Gastrocnemius medialis (tissue), 4 donors: ENCODE results near the gene TLL2. TPM values are rescaled to one million over a fixed set of nuclear protein-coding genes. Genes with fewer than 3 reads are reported as not detected.

Experiments
- ATAC-seq, 2 donors: fragments of 150-250 bp; one replicate each; pipeline ENCODE4 v1.9.1; 2016
- DNase-seq, 2 donors: peaks; one replicate each; pipeline ENCODE4 v3.0.0-alpha.2; 2019
- H3K27ac ChIP-seq, 4 donors: fragments of 200-600 bp; sonication (generic); 1 replicate in 1 of 4; 2 replicates in 3 of 4; pipeline ENCODE4 v1.5.1; 2016 to 2018; ENCODE audit warnings: mild to moderate bottlenecking in 2 of 4, moderate library complexity in 1 of 4
- H3K27me3 ChIP-seq, 3 donors: fragments of 200-600 bp; sonication (generic) in 2 of 3; 1 replicate in 1 of 3; 2 replicates in 2 of 3; pipeline versions ENCODE4 v1.5.1 to v1.6.0; 2016 to 2019; ENCODE audit warnings: mild to moderate bottlenecking in 1 of 3, moderate library complexity in 1 of 3
- H3K36me3 ChIP-seq, 2 donors: fragments of 200-600 bp; sonication (generic) in 1 of 2; one replicate each; pipeline ENCODE4 v1.5.1; 2017 to 2018
- H3K4me1 ChIP-seq, 2 donors: fragments of 200-600 bp; sonication (generic) in 1 of 2; one replicate each; pipeline ENCODE4 v1.5.1; 2016 to 2017; ENCODE audit warnings: mild to moderate bottlenecking in 2 of 2
- H3K4me3 ChIP-seq, 4 donors: fragments of 200-600 bp; sonication (generic) in 3 of 4; 1 replicate in 1 of 4; 2 replicates in 3 of 4; pipeline ENCODE4 v1.5.1; 2016 to 2019; ENCODE audit warnings: mild to moderate bottlenecking in 2 of 4
- H3K9me3 ChIP-seq, 3 donors: fragments of 200-600 bp; sonication (generic) in 2 of 3; 1 replicate in 1 of 3; 2 replicates in 2 of 3; pipeline ENCODE4 v1.5.1; 2016 to 2019
- POLR2A ChIP-seq, 2 donors: fragments of 450-650 bp; IDR thresholded peaks; one replicate each; pipeline ENCODE4 v1.6.1; 2017; ENCODE audit warnings: antibody characterized with exemption in 2 of 2, mild to moderate bottlenecking in 2 of 2, moderate library complexity in 2 of 2
- in situ Hi-C, 4 donors: fragments of 200-750 bp; cut with MboI; loops; one replicate each; pipeline versions ENCODE4 v1.15.0 to v1.8.0; 2017; ENCODE audit warnings: low sequenced_read_pairs in 4 of 4
- intact Hi-C: fragments of 100-400 bp; cut with DNase I; formaldehyde crosslinking; loops from one replicate; pipeline ENCODE4 v1.15.1; 2023; ENCODE audit warnings: low total_unique reads
- total RNA-seq, 4 donors: library from RNA; depleted of rRNA; stranded (reverse); fragments of >200 nt; gene quantifications; one replicate each; pipeline versions ENCODE4 v1.1.0 to v1.2.3, GENCODE V29; 2016
- TF ChIP-seq, protein P1 (sequence below), 5 experiments: fragments of 450-650 bp in 3 of 5; fragments of 200-600 bp in 2 of 5; sonication (generic) in 2 of 5; IDR thresholded peaks in 4 of 5; conservative IDR thresholded peaks in 1 of 5; 1 replicate in 4 of 5; 2 replicates in 1 of 5; pipeline ENCODE4 v1.5.1; 2016 to 2019; ENCODE audit warnings: antibody characterized with exemption in 5 of 5, mild to moderate bottlenecking in 3 of 5, moderate library complexity in 3 of 5

Gene TLL2
- total RNA-seq, 4 donors from 2014 or later, result 0.10 to 1.0 (median 0.44) TPM; not detected in 1

DNA sequence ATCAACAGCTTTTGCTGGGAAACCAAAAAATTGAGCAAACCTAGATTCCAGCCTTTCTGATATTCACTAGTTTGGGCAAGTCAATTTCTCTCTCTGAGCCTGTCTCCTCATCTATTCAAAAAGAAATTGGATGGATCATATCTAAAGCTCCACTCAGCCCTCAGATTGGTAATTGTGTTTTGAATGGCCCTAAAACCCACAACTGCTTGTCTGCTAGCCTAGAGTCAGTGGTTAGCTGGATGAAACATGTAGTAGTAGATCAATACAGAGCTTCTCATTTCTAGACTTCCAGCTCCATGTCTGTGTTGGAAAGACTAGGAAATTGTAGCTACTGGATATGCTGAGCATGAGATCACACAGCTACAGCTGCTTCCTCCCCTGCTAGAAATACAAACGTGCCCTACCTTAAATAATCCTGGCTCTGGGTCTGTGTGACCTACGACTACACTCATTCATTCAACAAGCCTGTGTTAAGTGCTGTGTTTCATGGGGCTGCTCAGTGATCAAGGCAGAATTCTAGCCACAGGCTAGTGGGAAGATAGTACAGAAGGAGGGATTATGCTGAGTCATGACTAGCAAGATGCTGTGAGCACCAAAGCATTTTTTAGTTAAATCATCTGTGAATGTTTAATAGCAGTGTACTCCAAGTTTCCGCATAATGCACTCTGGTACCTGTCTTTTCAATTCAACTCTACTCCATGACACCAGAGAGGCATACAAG, 193.8 kb downstream of the TLL2 start:
- Histone ChIP-seq H3K4me3 (no peak overlapping the region), H3K27ac (no peak overlapping the region), H3K9me3 (no peaks in the 10 kb centered on the region), H3K36me3 (no peaks in the 10 kb centered on the region), H3K27me3 (peaks cover 0 to 3% (median 0%) of the 10 kb centered on the region in 3 donors), H3K4me1 (no peaks in the 10 kb centered on the region)
- no peak for TF ChIP-seq POLR2A (IDR thresholded peaks at IDR 0.05)
- TF ChIP-seq, protein P1, sequence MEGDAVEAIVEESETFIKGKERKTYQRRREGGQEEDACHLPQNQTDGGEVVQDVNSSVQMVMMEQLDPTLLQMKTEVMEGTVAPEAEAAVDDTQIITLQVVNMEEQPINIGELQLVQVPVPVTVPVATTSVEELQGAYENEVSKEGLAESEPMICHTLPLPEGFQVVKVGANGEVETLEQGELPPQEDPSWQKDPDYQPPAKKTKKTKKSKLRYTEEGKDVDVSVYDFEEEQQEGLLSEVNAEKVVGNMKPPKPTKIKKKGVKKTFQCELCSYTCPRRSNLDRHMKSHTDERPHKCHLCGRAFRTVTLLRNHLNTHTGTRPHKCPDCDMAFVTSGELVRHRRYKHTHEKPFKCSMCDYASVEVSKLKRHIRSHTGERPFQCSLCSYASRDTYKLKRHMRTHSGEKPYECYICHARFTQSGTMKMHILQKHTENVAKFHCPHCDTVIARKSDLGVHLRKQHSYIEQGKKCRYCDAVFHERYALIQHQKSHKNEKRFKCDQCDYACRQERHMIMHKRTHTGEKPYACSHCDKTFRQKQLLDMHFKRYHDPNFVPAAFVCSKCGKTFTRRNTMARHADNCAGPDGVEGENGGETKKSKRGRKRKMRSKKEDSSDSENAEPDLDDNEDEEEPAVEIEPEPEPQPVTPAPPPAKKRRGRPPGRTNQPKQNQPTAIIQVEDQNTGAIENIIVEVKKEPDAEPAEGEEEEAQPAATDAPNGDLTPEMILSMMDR (IDR thresholded peaks at IDR 0.05 in 4 of 5, conservative IDR thresholded peaks at IDR 0.05 in 1 of 5), result no peak
- in situ Hi-C loops (no loop called here), intact Hi-C loops (no loop called here)
- no peak for ATAC-seq
- no peak for DNase-seq

DNA sequence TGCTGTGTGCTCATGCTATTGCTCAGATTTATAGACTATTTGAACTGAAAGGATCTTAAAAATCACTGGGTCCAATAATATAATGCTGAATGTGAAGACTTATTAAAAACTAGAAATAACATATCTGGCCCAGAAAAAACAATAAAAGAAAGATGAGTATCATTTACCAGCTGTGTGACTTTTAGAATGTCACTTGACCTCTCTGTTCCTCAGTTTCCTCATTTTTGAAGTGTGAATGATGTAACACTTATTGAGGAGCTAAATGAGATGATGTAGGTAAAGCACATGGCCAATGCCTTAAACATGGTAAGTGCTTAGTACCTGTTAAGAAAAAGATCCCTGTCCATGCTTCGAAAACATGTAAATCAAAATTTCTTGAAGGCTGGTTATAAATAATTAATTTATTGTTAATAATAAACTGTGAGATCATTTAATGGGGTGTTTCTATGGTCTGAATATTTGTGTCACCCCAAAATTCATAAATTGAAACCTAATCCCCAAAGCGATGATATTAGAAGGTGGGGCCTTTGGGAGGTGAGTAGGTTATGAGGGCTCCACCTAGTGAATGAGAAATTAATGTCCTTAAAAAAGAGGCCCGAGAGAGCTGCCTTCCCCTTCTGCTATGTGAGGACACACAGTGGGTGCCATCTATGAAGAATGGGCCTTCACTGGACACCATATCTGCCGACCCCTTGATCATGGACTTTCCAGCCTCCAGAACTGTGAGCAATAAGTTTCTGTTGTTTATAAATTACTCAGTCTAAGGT, 196.5 kb downstream of the TLL2 start:
- TF ChIP-seq, protein P1 (IDR thresholded peaks at IDR 0.05 in 4 of 5, conservative IDR thresholded peaks at IDR 0.05 in 1 of 5), result no peak
- TF ChIP-seq POLR2A (IDR thresholded peaks at IDR 0.05), result no peak
- intact Hi-C loops (no loop called here), in situ Hi-C loops (no loop called here)
- Histone ChIP-seq H3K36me3 (no peaks in the 10 kb centered on the region), H3K9me3 (no peaks in the 10 kb centered on the region), H3K4me3 (no peak overlapping the region), H3K27me3 (peaks cover 0 to 3% (median 0%) of the 10 kb centered on the region in 3 donors), H3K4me1 (no peaks in the 10 kb centered on the region), H3K27ac (no peak overlapping the region)
- ATAC-seq (no peak), DNase-seq (no peak)

Other genes starting within 250 kb of the TLL2 start
- gene BLNK, start 242.4 kb downstream of the TLL2 start, total RNA-seq, result under 1 TPM in 2 of 4 donors, not detected in 2; 0.24 to 0.29 TPM
- not detected for gene DNTT, start 209.5 kb downstream of the TLL2 start, total RNA-seq
- not detected for gene OPALIN, start 154.9 kb downstream of the TLL2 start, total RNA-seq
- 10 to 100 TPM; 27.5 to 32.4 (median 31.0) TPM for gene TM9SF3, start 73.1 kb upstream of the TLL2 start, total RNA-seq
- gene PIK3AP1, start 206.6 kb upstream of the TLL2 start, total RNA-seq, result 1 to 10 TPM; 1.4 to 3.2 (median 2.8) TPM